Peyer's patch (tissue), 4 donors: ENCODE data around the gene RPL35A. TPM values are rescaled to one million over a fixed set of nuclear protein-coding genes. Genes with fewer than 3 reads are reported as not detected.

Source experiments
- DNase-seq, 3 donors: peaks; one replicate each; pipeline ENCODE4 v3.0.0-alpha.2; 2017 to 2019
- H3K27ac ChIP-seq, 4 donors: fragments of 200-600 bp; sonication (generic); one replicate each; pipeline ENCODE4 v1.5.1; 2016 to 2019
- H3K27me3 ChIP-seq, 2 donors: fragments of 200-600 bp; sonication (generic); one replicate each; pipeline ENCODE4 v1.5.1; 2019
- H3K36me3 ChIP-seq, 3 donors: fragments of 200-600 bp; sonication (generic); one replicate each; pipeline ENCODE4 v1.5.1; 2016 to 2019
- H3K4me1 ChIP-seq, 4 donors: fragments of 200-600 bp; sonication (generic); one replicate each; pipeline ENCODE4 v1.5.1; 2016 to 2019
- H3K4me3 ChIP-seq, 4 donors: fragments of 200-600 bp; sonication (generic); 1 replicate in 3 of 4; 2 replicates in 1 of 4; pipeline ENCODE4 v1.5.1; 2016 to 2019; ENCODE audit warnings: mild to moderate bottlenecking in 1 of 4
- H3K9me3 ChIP-seq, 4 donors: fragments of 200-600 bp; sonication (generic); one replicate each; pipeline ENCODE4 v1.5.1; 2016 to 2019; ENCODE audit warnings: mild to moderate bottlenecking in 1 of 4
- POLR2A ChIP-seq, 2 donors: fragments of 450-650 bp; IDR thresholded peaks; one replicate each; pipeline ENCODE4 v1.5.1; 2017; ENCODE audit warnings: antibody characterized with exemption in 2 of 2, mild to moderate bottlenecking in 2 of 2, moderate library complexity in 2 of 2
- total RNA-seq, 4 donors: library from RNA; depleted of rRNA; stranded (reverse); fragments of >200 nt; gene quantifications; one replicate each; pipeline ENCODE4 v1.1.0, GENCODE V29; 2016
- TF ChIP-seq, protein P1 (sequence below), 6 experiments: fragments of 450-650 bp in 4 of 6; fragments of 200-600 bp in 2 of 6; sonication (generic) in 1 of 6; IDR thresholded peaks; one replicate each; pipeline ENCODE4 v1.5.1; 2017 to 2019; ENCODE audit warnings: antibody characterized with exemption in 6 of 6, mild to moderate bottlenecking in 3 of 6, moderate library complexity in 1 of 6

RPL35A gene
- total RNA-seq, 4 donors from 2014 or later = 180 to 519 (median 209) TPM

DNA sequence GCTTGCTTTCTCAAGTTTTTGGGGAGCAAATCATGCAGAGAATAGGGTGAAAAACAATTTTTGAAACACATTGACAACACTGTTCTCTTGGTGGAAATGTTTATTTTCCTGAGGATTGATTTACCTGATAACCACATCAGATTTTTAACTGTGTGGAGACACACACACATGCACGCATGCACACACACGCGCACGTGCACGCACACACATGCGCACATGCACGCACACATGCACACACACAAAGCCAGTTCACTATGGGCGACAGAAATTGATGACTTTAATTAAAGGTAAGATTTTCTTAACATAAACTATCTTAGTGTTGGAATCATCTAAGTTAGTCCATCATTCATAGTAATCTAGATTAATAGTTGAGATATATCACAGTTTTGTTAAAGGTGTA lies 25.3 kb downstream of the RPL35A start:
- no peak for DNase-seq
- Histone ChIP-seq H3K4me1 (no peaks in the 10 kb centered on the region), H3K36me3 (peaks cover 0 to 10% (median 0%) of the 10 kb centered on the region in 3 donors), H3K27me3 (no peaks in the 10 kb centered on the region), H3K27ac (no peak overlapping the region), H3K9me3 (no peaks in the 10 kb centered on the region), H3K4me3 (no peak overlapping the region)
- TF ChIP-seq, protein P1, sequence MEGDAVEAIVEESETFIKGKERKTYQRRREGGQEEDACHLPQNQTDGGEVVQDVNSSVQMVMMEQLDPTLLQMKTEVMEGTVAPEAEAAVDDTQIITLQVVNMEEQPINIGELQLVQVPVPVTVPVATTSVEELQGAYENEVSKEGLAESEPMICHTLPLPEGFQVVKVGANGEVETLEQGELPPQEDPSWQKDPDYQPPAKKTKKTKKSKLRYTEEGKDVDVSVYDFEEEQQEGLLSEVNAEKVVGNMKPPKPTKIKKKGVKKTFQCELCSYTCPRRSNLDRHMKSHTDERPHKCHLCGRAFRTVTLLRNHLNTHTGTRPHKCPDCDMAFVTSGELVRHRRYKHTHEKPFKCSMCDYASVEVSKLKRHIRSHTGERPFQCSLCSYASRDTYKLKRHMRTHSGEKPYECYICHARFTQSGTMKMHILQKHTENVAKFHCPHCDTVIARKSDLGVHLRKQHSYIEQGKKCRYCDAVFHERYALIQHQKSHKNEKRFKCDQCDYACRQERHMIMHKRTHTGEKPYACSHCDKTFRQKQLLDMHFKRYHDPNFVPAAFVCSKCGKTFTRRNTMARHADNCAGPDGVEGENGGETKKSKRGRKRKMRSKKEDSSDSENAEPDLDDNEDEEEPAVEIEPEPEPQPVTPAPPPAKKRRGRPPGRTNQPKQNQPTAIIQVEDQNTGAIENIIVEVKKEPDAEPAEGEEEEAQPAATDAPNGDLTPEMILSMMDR (IDR thresholded peaks at IDR 0.05) = no peak
- TF ChIP-seq POLR2A (IDR thresholded peaks at IDR 0.05) = no peak

DNA sequence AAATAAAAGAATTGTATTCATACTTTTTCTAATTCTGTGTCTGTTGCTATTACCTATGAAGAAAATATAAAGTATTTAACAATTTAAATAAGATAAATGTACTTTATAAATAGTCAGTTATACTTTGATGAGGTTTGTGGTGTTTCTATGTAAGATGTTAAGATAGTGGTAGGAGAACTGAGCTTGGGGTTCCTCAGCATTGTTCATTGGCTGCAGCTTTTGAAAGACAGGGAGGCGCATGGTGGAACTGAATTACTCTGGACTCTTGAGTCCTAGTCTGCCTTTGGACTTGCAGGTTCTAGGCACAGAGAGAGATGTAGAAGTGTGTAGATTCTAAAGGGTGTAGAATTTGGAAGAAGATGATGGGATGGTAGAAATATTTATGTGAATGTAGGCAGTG lies 33.1 kb downstream of the RPL35A start:
- Histone ChIP-seq H3K36me3 (no peaks in the 10 kb centered on the region), H3K27me3 (no peaks in the 10 kb centered on the region), H3K4me3 (no peak overlapping the region), H3K9me3 (no peaks in the 10 kb centered on the region), H3K27ac (no peak overlapping the region), H3K4me1 (no peaks in the 10 kb centered on the region)
- TF ChIP-seq, protein P1 (IDR thresholded peaks at IDR 0.05) = no peak
- TF ChIP-seq POLR2A (IDR thresholded peaks at IDR 0.05) = no peak
- no peak for DNase-seq

DNA sequence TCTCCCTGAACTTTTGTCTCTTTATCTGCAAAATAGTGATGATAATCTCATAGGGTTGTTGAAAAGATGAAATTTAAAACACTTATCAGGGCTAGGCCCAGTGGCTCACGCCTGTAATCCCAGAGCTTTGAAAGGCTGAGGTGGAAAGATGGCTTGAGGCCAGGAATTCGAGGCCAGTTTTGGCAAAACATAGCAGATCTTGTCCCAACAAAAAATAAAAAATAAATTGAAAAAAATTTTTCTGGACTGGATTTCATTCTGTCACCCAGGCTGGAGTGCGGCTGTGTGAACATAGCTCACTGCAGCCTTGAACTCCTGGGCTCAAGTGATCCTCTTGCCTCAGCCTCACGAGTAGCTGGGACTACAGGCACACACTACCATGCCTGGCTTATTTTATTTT lies 39.7 kb downstream of the RPL35A start:
- Histone ChIP-seq H3K36me3 (no peaks in the 10 kb centered on the region), H3K4me3 (no peak overlapping the region), H3K4me1 (no peaks in the 10 kb centered on the region), H3K27ac (no peak overlapping the region), H3K9me3 (no peaks in the 10 kb centered on the region), H3K27me3 (no peaks in the 10 kb centered on the region)
- DNase-seq = no peak
- TF ChIP-seq, protein P1 (IDR thresholded peaks at IDR 0.05) = no peak
- TF ChIP-seq POLR2A (IDR thresholded peaks at IDR 0.05) = no peak

DNA sequence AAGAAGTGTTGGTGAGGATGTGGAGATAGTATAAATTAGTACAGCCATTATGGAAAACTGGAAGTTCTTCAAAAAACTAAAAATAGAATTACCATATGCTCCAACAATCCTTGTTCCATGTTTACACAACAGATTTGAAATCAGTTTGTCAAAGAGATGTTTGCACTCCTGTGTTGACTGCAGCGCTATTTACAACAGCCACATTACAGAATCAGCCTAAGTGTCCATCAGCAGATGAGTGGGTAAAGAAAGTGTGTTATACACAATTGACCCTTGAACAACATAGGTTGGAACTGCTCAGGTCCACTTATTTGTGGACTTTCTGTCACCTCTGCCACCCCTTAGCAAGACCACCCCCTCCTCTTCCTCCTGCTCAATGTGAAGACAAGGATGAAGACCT lies 44.7 kb downstream of the RPL35A start:
- Histone ChIP-seq H3K9me3 (no peaks in the 10 kb centered on the region), H3K4me3 (no peak overlapping the region), H3K36me3 (peaks cover 0 to 5% (median 0%) of the 10 kb centered on the region in 3 donors), H3K4me1 (no peaks in the 10 kb centered on the region), H3K27me3 (no peaks in the 10 kb centered on the region), H3K27ac (no peak overlapping the region)
- no peak for DNase-seq
- TF ChIP-seq, protein P1 (IDR thresholded peaks at IDR 0.05) = no peak
- TF ChIP-seq POLR2A (IDR thresholded peaks at IDR 0.05) = no peak

DNA sequence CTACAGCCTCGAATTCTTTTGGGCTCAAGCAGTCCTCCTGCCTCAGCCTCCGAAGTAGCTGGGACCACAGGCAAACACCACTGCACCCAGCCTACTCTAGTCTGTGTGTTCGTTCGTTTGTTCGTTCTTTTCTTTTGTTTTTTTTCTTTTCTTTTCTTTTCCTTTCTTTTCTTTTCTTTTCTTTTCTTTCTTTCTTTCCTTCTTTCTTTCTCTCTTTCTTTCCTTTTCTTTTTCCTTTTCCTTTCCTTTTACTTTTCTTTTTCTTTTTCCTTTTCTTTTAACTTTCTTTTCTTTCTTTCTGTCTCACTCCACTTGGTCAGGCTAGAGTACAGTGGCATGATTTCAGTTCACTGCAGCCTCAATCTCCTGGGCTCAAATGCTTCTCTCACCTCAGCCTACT lies 46.9 kb downstream of the RPL35A start:
- Histone ChIP-seq H3K4me1 (no peaks in the 10 kb centered on the region), H3K4me3 (no peak overlapping the region), H3K9me3 (no peaks in the 10 kb centered on the region), H3K27me3 (no peaks in the 10 kb centered on the region), H3K36me3 (peaks cover 0 to 5% (median 0%) of the 10 kb centered on the region in 3 donors), H3K27ac (no peak overlapping the region)
- no peak for DNase-seq
- no peak for TF ChIP-seq POLR2A (IDR thresholded peaks at IDR 0.05)
- TF ChIP-seq, protein P1 (IDR thresholded peaks at IDR 0.05) = no peak

DNA sequence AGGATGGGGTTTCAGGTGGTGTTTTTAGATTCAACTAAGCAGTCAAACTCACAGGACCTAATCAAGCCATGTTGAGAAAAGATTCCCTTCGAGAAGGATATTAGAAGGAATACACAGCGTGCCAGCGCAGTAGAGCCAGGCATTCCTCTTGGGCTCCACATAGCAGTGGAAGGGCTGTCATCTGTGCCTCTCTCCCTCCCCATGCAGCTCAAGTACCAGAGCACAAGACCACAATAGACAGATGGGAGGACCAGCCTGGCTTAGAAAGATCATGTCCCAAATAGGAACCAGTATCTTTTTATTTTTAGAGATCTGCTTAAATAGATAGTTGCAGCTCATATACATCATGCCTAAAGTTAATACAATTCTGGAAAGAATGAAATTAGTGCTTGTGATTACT lies 47.9 kb downstream of the RPL35A start:
- Histone ChIP-seq H3K27ac (no peak overlapping the region), H3K9me3 (no peaks in the 10 kb centered on the region), H3K4me3 (no peak overlapping the region), H3K27me3 (no peaks in the 10 kb centered on the region), H3K36me3 (peaks cover 0 to 5% (median 0%) of the 10 kb centered on the region in 3 donors), H3K4me1 (no peaks in the 10 kb centered on the region)
- DNase-seq = no peak
- TF ChIP-seq POLR2A (IDR thresholded peaks at IDR 0.05) = no peak
- TF ChIP-seq, protein P1 (IDR thresholded peaks at IDR 0.05) = no peak
